Suprapubic skin (tissue), 4 donors: Measurements from ENCODE around the gene ZNF608. TPM values are rescaled to one million over a fixed set of nuclear protein-coding genes. Genes with fewer than 3 reads are reported as not detected.

Experiments
- DNase-seq, 2 donors: peaks; one replicate each; pipeline ENCODE4 v3.0.0-alpha.2; 2019; ENCODE audit warnings: low spot score in 2 of 2
- H3K27ac ChIP-seq: fragments of 200-600 bp; sonication (generic); one replicate; pipeline ENCODE4 v1.5.1; 2019
- H3K27me3 ChIP-seq: fragments of 200-600 bp; sonication (generic); one replicate; pipeline ENCODE4 v1.5.1; 2019
- H3K36me3 ChIP-seq: fragments of 200-600 bp; sonication (generic); one replicate; pipeline ENCODE4 v1.5.1; 2019
- H3K4me1 ChIP-seq: fragments of 200-600 bp; sonication (generic); one replicate; pipeline ENCODE4 v1.5.1; 2019
- H3K4me3 ChIP-seq: fragments of 200-600 bp; sonication (generic); one replicate; pipeline ENCODE4 v1.5.1; 2019; ENCODE audit warnings: mild to moderate bottlenecking
- H3K9me3 ChIP-seq: fragments of 200-600 bp; sonication (generic); one replicate; pipeline ENCODE4 v1.5.1; 2019
- EP300 ChIP-seq: sonication (generic); formaldehyde crosslinking; IDR thresholded peaks from one replicate; pipeline ENCODE4 v1.6.1; 2017; ENCODE audit warnings: antibody characterized with exemption
- POLR2A ChIP-seq, 2 donors: fragments of 450-650 bp; IDR thresholded peaks; one replicate each; pipeline ENCODE4 v1.6.1; 2017; ENCODE audit warnings: antibody characterized with exemption in 2 of 2, mild to moderate bottlenecking in 2 of 2, moderate library complexity in 2 of 2
- POLR2AphosphoS5 ChIP-seq, 3 donors: sonication (generic); formaldehyde crosslinking; IDR thresholded peaks; one replicate each; pipeline ENCODE4 v1.6.1; 2017; ENCODE audit warnings: antibody characterized with exemption in 3 of 3
- WGBS: methylation state at CpG from one replicate; pipeline ENCODE4 v1.1.5; 2018; 5-methylcytosine and 5-hydroxymethylcytosine counted together
- total RNA-seq, 4 donors: library from RNA; depleted of rRNA; stranded (reverse); fragments of >200 nt; gene quantifications; one replicate each; pipeline ENCODE4 v1.1.0, GENCODE V29; 2016
- TF ChIP-seq, protein P1 (sequence below), 2 donors: fragments of 200-600 bp in 1 of 2; fragments of 450-650 bp in 1 of 2; sonication (generic) in 1 of 2; IDR thresholded peaks; one replicate each; pipeline ENCODE4 v1.5.1; 2016 to 2019; ENCODE audit warnings: antibody characterized with exemption in 2 of 2, mild to moderate bottlenecking in 1 of 2, moderate library complexity in 1 of 2

The ZNF608 gene
- total RNA-seq, 4 donors from 2014 or later = 3.9 to 11.9 (median 9.1) TPM

DNA sequence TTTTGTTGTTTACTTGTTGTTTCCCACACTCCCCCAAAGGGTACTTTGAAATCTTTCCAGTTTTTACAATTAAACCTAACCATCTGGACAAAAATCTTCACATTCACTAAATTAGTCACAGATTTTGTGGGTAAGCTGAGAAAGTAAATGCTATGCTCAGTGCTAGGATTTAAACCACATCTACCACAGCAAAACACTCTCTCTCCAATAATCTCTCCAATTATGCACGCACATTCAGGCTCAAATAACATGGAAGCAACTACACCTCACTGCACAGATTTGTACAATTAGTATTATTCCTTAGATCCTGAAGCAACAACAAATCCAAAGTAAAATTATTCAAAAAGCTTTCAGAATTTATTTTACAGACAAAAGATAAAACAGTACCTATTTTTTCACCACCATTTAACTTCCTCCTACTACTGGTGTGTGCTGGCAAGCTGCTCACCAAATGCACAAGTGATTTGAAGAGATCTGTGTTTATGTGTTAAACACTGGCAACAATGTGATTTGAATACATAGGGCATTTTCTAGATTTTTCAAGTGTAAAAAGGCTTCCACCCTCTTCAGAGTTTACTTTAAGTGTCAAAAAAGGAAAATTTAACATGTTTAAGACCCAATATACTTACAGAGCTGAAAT is 16.6 kb downstream of the ZNF608 start:
- WGBS = 79% methylated on average over 1 of the region's 1 CpG
- DNase-seq = no peak
- TF ChIP-seq, protein P1, sequence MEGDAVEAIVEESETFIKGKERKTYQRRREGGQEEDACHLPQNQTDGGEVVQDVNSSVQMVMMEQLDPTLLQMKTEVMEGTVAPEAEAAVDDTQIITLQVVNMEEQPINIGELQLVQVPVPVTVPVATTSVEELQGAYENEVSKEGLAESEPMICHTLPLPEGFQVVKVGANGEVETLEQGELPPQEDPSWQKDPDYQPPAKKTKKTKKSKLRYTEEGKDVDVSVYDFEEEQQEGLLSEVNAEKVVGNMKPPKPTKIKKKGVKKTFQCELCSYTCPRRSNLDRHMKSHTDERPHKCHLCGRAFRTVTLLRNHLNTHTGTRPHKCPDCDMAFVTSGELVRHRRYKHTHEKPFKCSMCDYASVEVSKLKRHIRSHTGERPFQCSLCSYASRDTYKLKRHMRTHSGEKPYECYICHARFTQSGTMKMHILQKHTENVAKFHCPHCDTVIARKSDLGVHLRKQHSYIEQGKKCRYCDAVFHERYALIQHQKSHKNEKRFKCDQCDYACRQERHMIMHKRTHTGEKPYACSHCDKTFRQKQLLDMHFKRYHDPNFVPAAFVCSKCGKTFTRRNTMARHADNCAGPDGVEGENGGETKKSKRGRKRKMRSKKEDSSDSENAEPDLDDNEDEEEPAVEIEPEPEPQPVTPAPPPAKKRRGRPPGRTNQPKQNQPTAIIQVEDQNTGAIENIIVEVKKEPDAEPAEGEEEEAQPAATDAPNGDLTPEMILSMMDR (IDR thresholded peaks at IDR 0.05) = no peak
- no peak for TF ChIP-seq POLR2A (IDR thresholded peaks at IDR 0.05)
- no peak for TF ChIP-seq POLR2AphosphoS5 (IDR thresholded peaks at IDR 0.05)
- no peak for TF ChIP-seq EP300
- H3K36me3 ChIP-seq = no peaks in the 10 kb centered on the region
- H3K9me3 ChIP-seq = no peaks in the 10 kb centered on the region
- H3K4me3 ChIP-seq = no peak overlapping the region
- peaks cover 4% of the 10 kb centered on the region for H3K4me1 ChIP-seq
- no peak overlapping the region for H3K27ac ChIP-seq
- H3K27me3 ChIP-seq = peaks cover under 1% of the 10 kb centered on the region

DNA sequence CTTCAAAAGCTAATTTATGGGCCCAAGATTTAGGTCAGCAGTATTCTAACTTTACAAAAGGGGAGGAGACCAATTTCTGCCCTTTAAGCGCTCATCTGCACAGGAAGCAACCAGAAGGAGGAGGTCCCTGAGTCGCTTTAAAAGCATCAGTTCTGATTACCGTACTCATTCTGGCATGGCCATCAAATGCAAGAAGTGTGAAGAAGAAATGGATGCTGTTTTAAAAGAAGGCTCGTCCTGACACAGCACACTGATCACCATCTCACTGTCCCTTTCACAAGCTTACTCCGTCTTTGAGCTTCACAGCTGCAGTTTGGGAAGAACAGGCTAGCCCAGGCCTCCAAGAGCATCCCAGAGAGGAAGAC is 17.5 kb downstream of the ZNF608 start:
- no peak overlapping the region for H3K27ac ChIP-seq
- no peaks in the 10 kb centered on the region for H3K36me3 ChIP-seq
- WGBS = 96% methylated on average over 5 of the region's 5 CpGs
- H3K4me3 ChIP-seq = no peak overlapping the region
- no peaks in the 10 kb centered on the region for H3K9me3 ChIP-seq
- H3K27me3 ChIP-seq = no peaks in the 10 kb centered on the region
- H3K4me1 ChIP-seq = no peaks in the 10 kb centered on the region
- no peak for DNase-seq
- TF ChIP-seq POLR2AphosphoS5 (IDR thresholded peaks at IDR 0.05) (no peak), EP300 (no peak), POLR2A (IDR thresholded peaks at IDR 0.05) (no peak)
- TF ChIP-seq, protein P1 (IDR thresholded peaks at IDR 0.05) = no peak

DNA sequence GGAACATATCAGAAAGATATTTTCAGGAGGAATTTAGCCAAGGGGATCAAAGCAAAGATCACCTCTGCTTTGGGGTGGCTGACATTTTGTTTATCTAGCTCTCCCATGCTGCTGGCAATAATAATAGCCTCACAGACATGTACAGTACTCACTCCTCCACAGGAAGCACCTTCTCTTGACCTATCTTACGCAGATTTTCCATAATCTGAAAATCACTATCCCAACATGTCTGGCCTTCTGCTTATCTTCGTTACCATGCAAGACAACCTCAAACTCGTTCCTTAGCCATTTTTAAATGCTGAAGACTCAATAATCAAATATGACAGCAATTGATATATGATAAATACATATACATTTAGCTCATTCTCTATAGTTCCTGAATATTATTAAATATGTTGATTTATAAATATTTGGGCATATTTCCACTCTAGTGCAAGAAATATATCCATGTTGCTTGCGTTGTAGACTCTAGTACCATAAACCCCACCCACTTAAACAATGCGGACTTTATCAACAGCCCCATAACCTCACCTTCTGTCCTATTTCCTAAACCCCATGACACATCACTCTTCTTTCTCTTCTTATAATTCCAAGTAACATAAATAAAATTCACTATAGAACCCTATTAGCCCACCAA is 18.0 kb downstream of the ZNF608 start:
- no peaks in the 10 kb centered on the region for H3K27me3 ChIP-seq
- DNase-seq = no peak
- TF ChIP-seq POLR2AphosphoS5 (IDR thresholded peaks at IDR 0.05) (no peak), EP300 (no peak), POLR2A (IDR thresholded peaks at IDR 0.05) (no peak)
- TF ChIP-seq, protein P1 (IDR thresholded peaks at IDR 0.05) = no peak
- H3K27ac ChIP-seq = no peak overlapping the region
- no peaks in the 10 kb centered on the region for H3K9me3 ChIP-seq
- WGBS = 95% methylated on average over 5 of the region's 5 CpGs
- no peaks in the 10 kb centered on the region for H3K36me3 ChIP-seq
- no peak overlapping the region for H3K4me3 ChIP-seq
- H3K4me1 ChIP-seq = no peaks in the 10 kb centered on the region

DNA sequence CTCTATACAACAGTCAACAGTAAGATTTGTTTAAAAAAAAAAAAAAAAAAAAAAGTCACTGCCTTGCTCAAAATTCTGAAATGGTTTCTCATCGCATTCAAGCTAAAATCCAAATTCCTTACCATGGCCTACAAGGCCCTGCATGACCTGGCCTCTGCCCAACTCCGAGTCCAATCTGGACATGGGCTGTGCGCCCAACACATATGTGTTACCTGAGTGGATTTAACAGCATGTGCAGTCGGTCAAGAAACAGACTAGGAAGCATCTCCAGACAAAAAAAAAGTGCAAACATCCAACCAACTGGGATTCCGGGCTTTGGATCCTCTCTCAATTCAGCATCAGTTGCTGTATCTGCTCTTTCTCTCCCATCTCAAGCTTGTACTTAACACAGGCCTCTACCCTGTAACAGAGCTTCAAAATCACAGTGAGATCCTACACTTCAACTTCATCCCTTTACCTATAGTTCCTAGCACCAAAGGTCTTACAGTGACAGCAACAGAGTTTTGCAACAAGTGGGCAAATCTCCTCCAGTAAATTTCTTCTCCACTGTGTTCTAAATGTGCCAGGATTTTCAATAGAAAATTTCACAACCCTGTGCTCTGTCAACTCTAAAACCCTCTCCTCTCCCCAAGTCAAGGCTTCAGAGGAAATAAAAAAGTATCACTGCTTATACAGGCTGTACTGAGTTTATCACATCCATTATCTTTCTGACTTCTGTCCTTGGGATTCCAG is 19.6 kb downstream of the ZNF608 start:
- Histone ChIP-seq H3K27ac (no peak overlapping the region), H3K27me3 (no peaks in the 10 kb centered on the region), H3K4me1 (no peaks in the 10 kb centered on the region), H3K9me3 (no peaks in the 10 kb centered on the region), H3K36me3 (no peaks in the 10 kb centered on the region), H3K4me3 (no peak overlapping the region)
- no peak for DNase-seq
- TF ChIP-seq POLR2A (IDR thresholded peaks at IDR 0.05) = no peak
- TF ChIP-seq POLR2AphosphoS5 (IDR thresholded peaks at IDR 0.05) = no peak
- no peak for TF ChIP-seq EP300
- TF ChIP-seq, protein P1 (IDR thresholded peaks at IDR 0.05) = no peak
- WGBS = 91% methylated on average over 5 of the region's 5 CpGs

DNA sequence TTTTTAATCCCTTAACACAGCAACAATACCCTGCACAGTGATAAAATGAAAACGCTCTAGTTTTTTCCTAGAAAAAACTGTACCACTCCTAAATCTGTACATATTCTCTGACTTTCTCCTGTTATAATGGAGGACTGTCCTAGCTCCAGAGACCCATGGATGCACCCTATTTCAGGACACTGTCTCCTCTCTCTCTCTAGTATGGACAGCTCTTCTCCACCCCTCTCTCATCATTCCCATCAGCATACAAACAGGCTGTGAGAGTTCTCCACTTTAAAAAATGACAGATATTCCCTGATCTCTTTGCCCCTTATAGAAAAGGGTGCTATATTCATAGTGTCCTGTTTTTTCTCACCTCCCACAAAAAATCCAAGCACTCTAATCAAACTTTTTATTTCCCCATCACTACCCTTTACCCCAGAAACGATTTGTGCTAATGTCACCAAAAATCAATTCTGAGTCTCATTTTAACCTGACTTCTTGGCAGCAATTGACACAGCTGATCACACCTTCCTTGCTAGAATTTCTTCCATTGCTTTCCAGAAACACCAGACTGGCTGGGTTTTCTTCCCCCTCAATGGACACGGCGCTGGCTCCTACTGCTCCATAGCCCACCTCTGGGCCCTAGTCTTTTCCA is 20.7 kb downstream of the ZNF608 start:
- no peak for DNase-seq
- H3K27me3 ChIP-seq = no peaks in the 10 kb centered on the region
- H3K9me3 ChIP-seq = no peaks in the 10 kb centered on the region
- no peaks in the 10 kb centered on the region for H3K36me3 ChIP-seq
- no peak overlapping the region for H3K27ac ChIP-seq
- no peak overlapping the region for H3K4me3 ChIP-seq
- no peaks in the 10 kb centered on the region for H3K4me1 ChIP-seq
- WGBS = 83% methylated on average over 4 of the region's 4 CpGs
- no peak for TF ChIP-seq POLR2A (IDR thresholded peaks at IDR 0.05)
- no peak for TF ChIP-seq POLR2AphosphoS5 (IDR thresholded peaks at IDR 0.05)
- no peak for TF ChIP-seq EP300
- TF ChIP-seq, protein P1 (IDR thresholded peaks at IDR 0.05) = no peak
